Pancreas (tissue), 10 donors: ENCODE measurements around the gene PARD3. TPM values are rescaled to one million over a fixed set of nuclear protein-coding genes. Genes with fewer than 3 reads are reported as not detected.

Experiments
- ATAC-seq, 4 donors: fragments of 200-7000 bp; cut with Tn5 transposase; one replicate each; pipeline versions ENCODE4 v1.8.0 to v1.9.1; 2020; ENCODE audit warnings: mild to moderate bottlenecking in 4 of 4, moderate library complexity in 4 of 4
- DNase-seq, 6 donors: peaks; one replicate each; pipeline ENCODE4 v3.0.0-alpha.2; 2020
- FAIRE-seq: peaks from 2 replicates; lab custom pipeline; 2012; peaks lifted over from hg19 to GRCh38; lab: Jason Lieb, UNC
- H3K27ac ChIP-seq, 4 donors: fragments of 200-600 bp; sonication (generic); 1 replicate in 3 of 4; 2 replicates in 1 of 4; pipeline versions ENCODE4 v1.5.0 to v1.8.0; 2020
- H3K27me3 ChIP-seq, 4 donors: fragments of 200-600 bp; one replicate each; pipeline ENCODE4 v1.8.0; 2021
- H3K36me3 ChIP-seq, 3 donors: fragments of 200-600 bp; sonication (generic) in 1 of 3; one replicate each; pipeline versions ENCODE4 v1.5.0 to v1.8.0; 2020 to 2021
- H3K4me1 ChIP-seq, 3 donors: fragments of 200-600 bp; one replicate each; pipeline ENCODE4 v1.8.0; 2021
- H3K4me3 ChIP-seq, 4 donors: fragments of 200-600 bp; sonication (generic) in 2 of 4; one replicate each; pipeline versions ENCODE4 v1.5.0 to v1.8.0; 2020 to 2021
- H3K9me3 ChIP-seq, 4 donors: fragments of 200-600 bp; one replicate each; pipeline ENCODE4 v1.8.0; 2021
- WGBS, 2 donors: extraction: QIAGEN DNeasy Blood & Tissue Kit; methylation state at CpG; one replicate each; pipeline ENCODE4 v1.1.7; 2013; 5-methylcytosine and 5-hydroxymethylcytosine counted together
- intact Hi-C, 3 donors: fragments of 100-400 bp; cut with DNase I; formaldehyde crosslinking; loops; one replicate each; pipeline versions ENCODE4 v1.11.1 to v1.14.2; 2022
- polyA plus RNA-seq, 2 donors: library from polyadenylated mRNA; stranded (reverse); fragments of 200-250 nt; gene quantifications; one replicate each; pipeline ENCODE4 v1.2.3, GENCODE V29; 2013
- total RNA-seq, 6 donors: library from RNA; stranded (reverse); fragmentation: NEBNext Ultra II Directional in 4 of 6; extraction: Animal tissue kit (Norgen Biotek cat#: 25700) in 4 of 6; gene quantifications; one replicate each; pipeline versions ENCODE4 v1.2.1 to v1.2.4, GENCODE V29; 2021 to 2023
- TF ChIP-seq, protein P1 (sequence below), 4 donors: fragments of 200-600 bp; sonication (generic) in 3 of 4; IDR thresholded peaks; one replicate each; pipeline versions ENCODE4 v1.5.0 to v1.8.0; 2021; ENCODE audit warnings: antibody characterized with exemption in 4 of 4
- donor health status: healthy with polysubstance abuse.
- donor health status: DM: no; HTN: no; CAD: no; lungs with moderate emphysema.
- donor health status: DM: no; HTN: no; CAD: no.
- donor health status: control.
- donor health status: control.
- donor health status: Bipolar disorder and iron deficiency.
- donor health status: DM: yes; HTN: yes; CAD: no.
- donor health status: DM: no; HTN: no; CAD: no.
- donor health status: DM: no; HTN: no; CAD: no.
- donor health status: DM: yes; HTN: yes; CAD: no.

Gene PARD3
- total and polyA plus RNA-seq, 8 donors: 12.8 to 32.3 (median 23.4) TPM

DNA sequence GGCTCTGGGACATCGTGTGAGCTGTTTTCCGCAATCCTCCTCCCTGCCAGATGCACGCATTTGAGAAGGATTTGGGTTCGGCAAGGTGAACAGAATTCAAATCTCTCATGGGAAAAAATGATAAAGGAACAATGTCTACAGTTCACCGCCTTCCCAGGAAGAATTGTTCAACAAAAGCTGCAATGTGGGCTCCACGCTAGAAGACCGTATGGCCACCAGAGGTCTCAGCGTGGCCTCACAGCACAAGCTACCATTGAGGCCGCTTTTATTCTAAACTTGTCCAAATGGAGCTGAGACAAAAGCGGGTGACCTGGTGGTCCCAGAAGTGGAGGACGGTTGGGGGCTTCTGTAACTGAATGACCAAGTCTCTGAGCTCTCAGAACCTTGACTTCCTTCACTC lies 733.1 kb downstream of the PARD3 start:
- no peak for DNase-seq
- H3K36me3 ChIP-seq: no peaks in the 10 kb centered on the region
- WGBS, 2 donors: 85 to 90% methylated on average over 11 of the region's 11 CpGs
- no peak overlapping the region for H3K27ac ChIP-seq
- no peak overlapping the region for H3K4me3 ChIP-seq
- ATAC-seq: no peak
- TF ChIP-seq, protein P1, sequence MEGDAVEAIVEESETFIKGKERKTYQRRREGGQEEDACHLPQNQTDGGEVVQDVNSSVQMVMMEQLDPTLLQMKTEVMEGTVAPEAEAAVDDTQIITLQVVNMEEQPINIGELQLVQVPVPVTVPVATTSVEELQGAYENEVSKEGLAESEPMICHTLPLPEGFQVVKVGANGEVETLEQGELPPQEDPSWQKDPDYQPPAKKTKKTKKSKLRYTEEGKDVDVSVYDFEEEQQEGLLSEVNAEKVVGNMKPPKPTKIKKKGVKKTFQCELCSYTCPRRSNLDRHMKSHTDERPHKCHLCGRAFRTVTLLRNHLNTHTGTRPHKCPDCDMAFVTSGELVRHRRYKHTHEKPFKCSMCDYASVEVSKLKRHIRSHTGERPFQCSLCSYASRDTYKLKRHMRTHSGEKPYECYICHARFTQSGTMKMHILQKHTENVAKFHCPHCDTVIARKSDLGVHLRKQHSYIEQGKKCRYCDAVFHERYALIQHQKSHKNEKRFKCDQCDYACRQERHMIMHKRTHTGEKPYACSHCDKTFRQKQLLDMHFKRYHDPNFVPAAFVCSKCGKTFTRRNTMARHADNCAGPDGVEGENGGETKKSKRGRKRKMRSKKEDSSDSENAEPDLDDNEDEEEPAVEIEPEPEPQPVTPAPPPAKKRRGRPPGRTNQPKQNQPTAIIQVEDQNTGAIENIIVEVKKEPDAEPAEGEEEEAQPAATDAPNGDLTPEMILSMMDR (IDR thresholded peaks at IDR 0.05): no peak
- intact Hi-C loops: no loop called here
- FAIRE-seq: no peak
- H3K27me3 ChIP-seq: no peaks in the 10 kb centered on the region
- no peaks in the 10 kb centered on the region for H3K9me3 ChIP-seq
- H3K4me1 ChIP-seq: no peaks in the 10 kb centered on the region

DNA sequence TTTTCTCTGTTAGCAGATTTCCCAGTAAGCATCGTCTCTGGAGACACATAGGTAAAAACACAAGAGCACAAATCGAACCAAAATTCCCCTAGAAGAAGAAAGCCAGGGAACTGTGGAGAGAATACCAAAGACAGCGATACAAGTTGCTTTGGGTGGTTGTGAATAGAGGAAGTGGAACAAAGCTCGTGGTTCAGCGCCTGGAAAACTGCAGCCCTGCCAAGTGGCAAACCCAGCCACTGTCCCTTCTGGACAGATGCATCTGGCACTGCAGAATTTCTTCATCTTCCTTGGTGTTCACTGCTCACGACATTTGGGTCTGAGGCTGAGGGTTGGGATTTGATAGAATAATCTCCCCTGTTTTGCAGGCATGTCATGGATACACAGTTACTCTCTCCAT lies 733.8 kb downstream of the PARD3 start:
- no peak for DNase-seq
- WGBS, 2 donors: 73 to 74% methylated on average over 6 of the region's 6 CpGs
- H3K4me1 ChIP-seq: no peaks in the 10 kb centered on the region
- no peak overlapping the region for H3K27ac ChIP-seq
- no peaks in the 10 kb centered on the region for H3K9me3 ChIP-seq
- ATAC-seq: peak in 1 of 4 donors; percentile 48
- H3K36me3 ChIP-seq: no peaks in the 10 kb centered on the region
- TF ChIP-seq, protein P1 (IDR thresholded peaks at IDR 0.05): no peak
- H3K27me3 ChIP-seq: no peaks in the 10 kb centered on the region
- no peak for FAIRE-seq
- intact Hi-C loops: no loop called here
- H3K4me3 ChIP-seq: no peak overlapping the region

DNA sequence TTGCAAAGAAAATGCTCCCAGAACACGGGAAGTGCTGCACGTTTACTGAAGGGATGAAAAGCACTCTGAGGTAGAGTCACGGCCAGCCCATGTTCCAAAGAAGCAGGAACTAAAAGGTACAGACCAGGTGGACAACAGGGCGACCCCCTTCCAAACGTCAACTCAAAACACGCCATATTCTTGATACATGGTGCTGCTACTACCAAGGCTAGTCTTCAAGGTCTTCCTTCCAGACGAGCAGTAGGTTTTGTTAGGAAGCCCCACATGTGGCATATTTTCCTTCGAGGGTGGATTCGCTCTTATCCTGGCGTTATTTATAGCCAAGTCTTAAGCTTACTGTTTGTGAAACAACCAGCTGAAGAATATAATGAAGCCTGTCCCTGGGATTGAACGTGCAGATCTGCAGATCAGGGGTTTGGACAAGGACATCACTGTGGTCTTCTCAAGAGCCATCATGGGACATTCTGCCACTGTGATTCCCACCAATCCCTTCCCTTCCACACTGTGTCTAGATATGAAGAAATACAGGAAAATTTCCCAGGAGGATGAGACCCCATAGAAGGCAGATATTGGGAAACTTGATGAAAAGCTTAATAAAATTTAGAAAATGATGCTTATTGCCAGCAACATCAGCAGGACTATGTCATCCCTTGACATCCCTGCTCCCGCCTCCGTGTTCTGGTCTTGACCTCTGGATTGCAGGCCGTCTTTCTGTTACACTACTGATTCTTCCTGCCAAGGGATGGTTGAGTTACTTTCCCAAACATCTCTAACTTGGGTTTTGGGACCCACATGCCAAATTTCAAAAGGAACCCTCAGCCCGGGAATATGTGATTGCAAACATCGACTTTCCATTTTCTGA lies 734.4 kb downstream of the PARD3 start:
- H3K4me1 ChIP-seq: no peaks in the 10 kb centered on the region
- H3K27ac ChIP-seq: no peak overlapping the region
- FAIRE-seq: no peak
- intact Hi-C loops: no loop called here
- WGBS, 2 donors: 69 to 79% methylated on average over 16 of the region's 16 CpGs
- peak in 2 of 6 donors; percentile 7 to 15 for DNase-seq
- TF ChIP-seq, protein P1 (IDR thresholded peaks at IDR 0.05): no peak
- H3K9me3 ChIP-seq: no peaks in the 10 kb centered on the region
- H3K27me3 ChIP-seq: no peaks in the 10 kb centered on the region
- peak in 3 of 4 donors; percentile 36 to 44 (median 44) for ATAC-seq
- no peaks in the 10 kb centered on the region for H3K36me3 ChIP-seq
- no peak overlapping the region for H3K4me3 ChIP-seq

DNA sequence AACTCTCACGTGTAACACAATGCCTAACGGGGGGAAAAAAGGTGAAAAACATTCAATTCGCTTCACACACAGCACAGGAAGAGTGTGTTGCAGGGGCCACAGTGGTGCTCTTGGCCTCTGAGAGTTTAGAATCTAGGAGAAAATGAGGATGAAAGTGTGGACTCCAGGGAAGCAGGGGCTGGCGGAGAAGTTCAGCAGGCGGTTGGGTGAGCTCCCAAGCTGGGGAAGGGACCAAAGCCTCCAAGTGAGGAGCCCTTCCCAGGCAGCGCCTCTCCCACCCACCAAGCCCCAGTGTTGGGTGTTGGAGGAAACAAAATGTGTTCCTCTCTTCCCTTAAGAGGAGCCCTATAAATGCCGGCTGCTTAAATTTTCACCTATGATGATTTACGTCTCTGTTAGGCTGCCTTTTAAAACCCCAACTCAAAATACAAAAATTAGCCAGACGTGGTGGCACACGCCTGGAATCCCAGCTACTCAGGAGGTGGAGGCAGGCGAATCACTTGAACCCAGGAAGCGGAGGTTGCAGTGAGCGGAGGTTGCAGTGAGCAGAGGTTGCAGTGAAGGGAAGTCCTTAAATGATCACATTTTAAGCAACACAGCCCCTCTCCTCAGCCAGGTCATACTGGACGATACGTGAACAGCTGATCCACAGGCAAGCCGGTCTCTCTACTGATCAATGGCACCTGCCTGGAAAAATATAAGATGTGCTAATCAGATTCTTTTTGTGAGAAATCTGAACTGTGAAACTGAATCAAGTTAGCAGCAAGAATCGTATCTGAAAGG lies 735.2 kb downstream of the PARD3 start:
- Histone ChIP-seq H3K36me3 (no peaks in the 10 kb centered on the region), H3K27me3 (no peaks in the 10 kb centered on the region), H3K4me3 (no peak overlapping the region), H3K9me3 (no peaks in the 10 kb centered on the region), H3K4me1 (no peaks in the 10 kb centered on the region), H3K27ac (no peak overlapping the region)
- DNase-seq (no peak), FAIRE-seq (no peak), ATAC-seq (no peak)
- TF ChIP-seq, protein P1 (IDR thresholded peaks at IDR 0.05): no peak
- intact Hi-C loops: no loop called here
- WGBS, 2 donors: 82 to 89% methylated on average over 17 of the region's 17 CpGs
